DMS114 treated with DMSO at 0.1 percent for 48 hours (cell line): ENCODE results near the gene EGFL7.

ENCODE experiments used
- DNase-seq: peaks from one replicate; lab custom pipeline; 2025; ENCODE audit not compliant: unreplicated experiment; lab: John Stamatoyannopoulos, UW

EGFL7 gene

GRCh38 chr9:136662656-136663581 is at the start of gene EGFL7:
Gene EGFL7 (plus strand): TSS chr9:136662916. CDS start chr9:136668283, 5,367 bp downstream.
- DNase-seq: no peak

GRCh38 chr9:136613824-136614371 is 48.8 kb upstream of the EGFL7 start:
- DNase-seq: no peak

- DNase-seq: no peak
Observed at GRCh38 chr9:136614372-136614922, 48.3 kb upstream of the EGFL7 start.

- DNase-seq: no peak
Observed at GRCh38 chr9:136614967-136615623, 47.6 kb upstream of the EGFL7 start.

GRCh38 chr9:136615631-136616306 is 46.9 kb upstream of the EGFL7 start:
- no peak for DNase-seq

- DNase-seq: no peak
Observed at GRCh38 chr9:136616307-136616635, 46.4 kb upstream of the EGFL7 start.

- DNase-seq: no peak
Observed at GRCh38 chr9:136616948-136617695, 45.6 kb upstream of the EGFL7 start.

- no peak for DNase-seq
Observed at GRCh38 chr9:136617746-136618579, 44.8 kb upstream of the EGFL7 start.

- DNase-seq: no peak
Observed at GRCh38 chr9:136618580-136619547, 43.9 kb upstream of the EGFL7 start.

- DNase-seq: no peak
Observed at GRCh38 chr9:136619742-136620440, 42.8 kb upstream of the EGFL7 start.

- DNase-seq: no peak
Observed at GRCh38 chr9:136620441-136621018, 42.2 kb upstream of the EGFL7 start.

- DNase-seq: no peak
Observed at GRCh38 chr9:136621019-136621733, 41.5 kb upstream of the EGFL7 start.

GRCh38 chr9:136621734-136622093 is 41.0 kb upstream of the EGFL7 start:
- no peak for DNase-seq

GRCh38 chr9:136622538-136622948 is 40.2 kb upstream of the EGFL7 start:
- no peak for DNase-seq

GRCh38 chr9:136623016-136623841 is 39.5 kb upstream of the EGFL7 start:
- no peak for DNase-seq

GRCh38 chr9:136623842-136624183 is 38.9 kb upstream of the EGFL7 start:
- no peak for DNase-seq
